CD4-positive, alpha-beta T cell (primary cell): ENCODE measurements around the gene GABRR2. TPM values are rescaled to one million over a fixed set of nuclear protein-coding genes. Genes with fewer than 3 reads are reported as not detected.

ENCODE experiments used
- ATAC-seq: fragments of 200-7000 bp; cut with Tn5 transposase; one replicate; pipeline ENCODE4 v1.10.0; 2022; ENCODE audit warnings: mild to moderate bottlenecking; ENCODE audit not compliant: poor library complexity
- CTCF ChIA-PET: fragments of 350-600 bp; sonication (Branson Sonifier 250); formaldehyde crosslinking; loops from one replicate; lab custom pipeline; 2021; ENCODE audit warnings: antibody characterized with exemption, inconsistent platforms; lab: Charles Lee
- POLR2A ChIA-PET: fragments of 350-600 bp; sonication (Branson Sonifier 250); formaldehyde crosslinking; loops from one replicate; lab custom pipeline; 2021; ENCODE audit warnings: antibody characterized with exemption, inconsistent platforms; lab: Charles Lee
- DNase-seq, 14 experiments: peaks; one replicate each; pipeline ENCODE4 v3.0.0-alpha.2; 2013 to 2020; ENCODE audit warnings: mixed read lengths in 2 of 14
- H3K27ac ChIP-seq, 2 donors: one replicate each; pipeline versions ENCODE4 v1.5.1 to v1.7.0; 2013; ENCODE audit warnings: low read length in 2 of 2, low read depth in 1 of 2, mild to moderate bottlenecking in 1 of 2
- H3K27me3 ChIP-seq, 2 experiments: 1 replicate in 1 of 2; 2 replicates in 1 of 2; pipeline versions ENCODE4 v1.6.1 to v1.7.0; 2013; ENCODE audit warnings: low read length in 2 of 2, control low read depth in 1 of 2, mild to moderate bottlenecking in 1 of 2, moderate library complexity in 1 of 2; ENCODE audit not compliant: insufficient read depth in 2 of 2, control insufficient read depth in 1 of 2
- H3K36me3 ChIP-seq: one replicate; pipeline ENCODE4 v1.6.1; 2013; ENCODE audit warnings: low read length, control low read depth; ENCODE audit not compliant: insufficient read depth
- H3K4me1 ChIP-seq: one replicate; pipeline ENCODE4 v1.6.1; 2013; ENCODE audit warnings: low read length, control low read depth; ENCODE audit not compliant: insufficient read depth
- H3K4me3 ChIP-seq: one replicate; pipeline ENCODE4 v1.5.1; 2013; ENCODE audit warnings: mild to moderate bottlenecking, low read length, moderate library complexity
- H3K9me3 ChIP-seq, 2 experiments: 1 replicate in 1 of 2; 2 replicates in 1 of 2; pipeline versions ENCODE4 v1.6.1 to v1.7.0; 2013; ENCODE audit warnings: low read length in 2 of 2, mild to moderate bottlenecking in 2 of 2, control low read depth in 1 of 2, moderate library complexity in 1 of 2; ENCODE audit not compliant: control insufficient read depth in 1 of 2, insufficient read depth in 1 of 2
- H3K27ac Mint-ChIP-seq: one replicate; pipeline ENCODE4 v1.8.0; 2020; ENCODE audit warnings: mixed read lengths
- H3K27me3 Mint-ChIP-seq: one replicate; pipeline ENCODE4 v1.8.0; 2021; ENCODE audit warnings: mixed read lengths
- H3K36me3 Mint-ChIP-seq: one replicate; pipeline ENCODE4 v1.8.0; 2021; ENCODE audit warnings: low read depth, mixed read lengths
- H3K4me1 Mint-ChIP-seq: one replicate; pipeline ENCODE4 v1.8.0; 2021; ENCODE audit warnings: low read depth, mixed read lengths
- H3K4me3 Mint-ChIP-seq: one replicate; pipeline ENCODE4 v1.8.0; 2020; ENCODE audit warnings: mild to moderate bottlenecking, mixed read lengths
- H3K9me3 Mint-ChIP-seq: one replicate; pipeline ENCODE4 v1.8.0; 2020; ENCODE audit warnings: mixed read lengths
- intact Hi-C, 2 experiments: fragments of 100-400 bp; cut with DNase I in 1 of 2; cut with micrococcal nuclease in 1 of 2; formaldehyde crosslinking; loops; one replicate each; pipeline versions ENCODE4 v1.15.1 to v1.9.0; 2023 to 2025; cut with DNase I, micrococcal nuclease
- total RNA-seq, 174 experiments: library from RNA in 2 of 174; stranded (reverse) in 2 of 174; gene quantifications; one replicate each; pipeline ENCODE4 v1.2.3 and lab custom pipeline; 2021 to 2026
- TF ChIP-seq, protein P1 (sequence below): fragments of 200-600 bp; IDR thresholded peaks from one replicate; pipeline ENCODE4 v1.8.0; 2022; ENCODE audit warnings: antibody characterized with exemption, mild to moderate bottlenecking

GABRR2 gene
- total RNA-seq, 2 experiments from 2014 or later, result 0.47 to 0.49 TPM

GRCh38 chr6:89244241-89244985 lies 70.7 kb downstream of the GABRR2 start:
- Histone ChIP-seq H3K9me3 (no peaks in the 10 kb centered on the region), H3K4me3 (no peak overlapping the region), H3K4me1 (peaks cover 7% of the 10 kb centered on the region), H3K27ac (no peak overlapping the region), H3K36me3 (no peaks in the 10 kb centered on the region), H3K27me3 (no peaks in the 10 kb centered on the region)
- ChIA-PET CTCF (no interaction called here), POLR2A (interaction anchor here (1.2 kb wide), 1 partner anchor 261 kb away, joined by 3 read pairs; no protein-coding TSS in a partner anchor)
- peaks cover 16% of the 10 kb centered on the region for H3K4me1 Mint-ChIP-seq
- TF ChIP-seq, protein P1, sequence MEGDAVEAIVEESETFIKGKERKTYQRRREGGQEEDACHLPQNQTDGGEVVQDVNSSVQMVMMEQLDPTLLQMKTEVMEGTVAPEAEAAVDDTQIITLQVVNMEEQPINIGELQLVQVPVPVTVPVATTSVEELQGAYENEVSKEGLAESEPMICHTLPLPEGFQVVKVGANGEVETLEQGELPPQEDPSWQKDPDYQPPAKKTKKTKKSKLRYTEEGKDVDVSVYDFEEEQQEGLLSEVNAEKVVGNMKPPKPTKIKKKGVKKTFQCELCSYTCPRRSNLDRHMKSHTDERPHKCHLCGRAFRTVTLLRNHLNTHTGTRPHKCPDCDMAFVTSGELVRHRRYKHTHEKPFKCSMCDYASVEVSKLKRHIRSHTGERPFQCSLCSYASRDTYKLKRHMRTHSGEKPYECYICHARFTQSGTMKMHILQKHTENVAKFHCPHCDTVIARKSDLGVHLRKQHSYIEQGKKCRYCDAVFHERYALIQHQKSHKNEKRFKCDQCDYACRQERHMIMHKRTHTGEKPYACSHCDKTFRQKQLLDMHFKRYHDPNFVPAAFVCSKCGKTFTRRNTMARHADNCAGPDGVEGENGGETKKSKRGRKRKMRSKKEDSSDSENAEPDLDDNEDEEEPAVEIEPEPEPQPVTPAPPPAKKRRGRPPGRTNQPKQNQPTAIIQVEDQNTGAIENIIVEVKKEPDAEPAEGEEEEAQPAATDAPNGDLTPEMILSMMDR, result no peak
- no peaks in the 10 kb centered on the region for H3K9me3 Mint-ChIP-seq
- ATAC-seq (no peak), DNase-seq (no peak)
- H3K27me3 Mint-ChIP-seq, result peaks cover 8% of the 10 kb centered on the region
- no peaks in the 10 kb centered on the region for H3K36me3 Mint-ChIP-seq
- H3K4me3 Mint-ChIP-seq, result no peak overlapping the region
- H3K27ac Mint-ChIP-seq, result no peak overlapping the region
- intact Hi-C loops, result loop anchor here in 1 of 2 experiments (5.0 kb wide), 1 partner anchor 122 kb away; no protein-coding TSS in a partner anchor

DNA sequence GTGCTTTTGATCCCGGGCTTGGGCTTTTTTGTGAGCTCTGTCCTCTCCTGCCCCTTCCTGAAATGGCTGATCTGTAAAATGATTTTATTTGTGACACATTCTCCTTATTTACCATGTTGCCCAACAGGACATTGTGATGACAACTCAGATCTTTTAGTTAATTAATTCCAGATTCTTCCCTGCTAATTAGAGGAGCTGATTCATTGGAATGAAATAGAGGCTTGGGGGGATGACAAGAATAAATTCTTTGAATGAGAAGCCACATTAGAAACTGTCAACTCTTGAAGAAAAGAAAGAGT lies 71.8 kb downstream of the GABRR2 start:
- intact Hi-C loops, result loop anchor here in 1 of 2 experiments (1.0 to 5.0 kb wide), 2 partner anchors 121 to 261 kb away; no protein-coding TSS in a partner anchor

GRCh38 chr6:89242574-89243330 lies 72.3 kb downstream of the GABRR2 start:
- ChIA-PET POLR2A (no interaction called here), CTCF (interaction anchor here (3.1 kb wide), 1 partner anchor 259 kb away, joined by 16 read pairs; no protein-coding TSS in a partner anchor)
- no peaks in the 10 kb centered on the region for H3K9me3 ChIP-seq
- H3K27ac ChIP-seq, result no peak overlapping the region
- peaks cover 13% of the 10 kb centered on the region for H3K4me1 ChIP-seq
- Mint-ChIP-seq H3K4me1 (peaks cover 20% of the 10 kb centered on the region), H3K9me3 (no peaks in the 10 kb centered on the region), H3K27me3 (peaks cover 8% of the 10 kb centered on the region), H3K27ac (no peak overlapping the region), H3K36me3 (no peaks in the 10 kb centered on the region), H3K4me3 (no peak overlapping the region)
- no peaks in the 10 kb centered on the region for H3K27me3 ChIP-seq
- TF ChIP-seq, protein P1, result peak; percentile 38
- peak in 4 of 14 experiments; percentile 11 to 54 (median 49) for DNase-seq
- no peak overlapping the region for H3K4me3 ChIP-seq
- ATAC-seq, result peak; percentile 34
- no peaks in the 10 kb centered on the region for H3K36me3 ChIP-seq
- intact Hi-C loops, result loop anchor here (1.0 to 5.0 kb wide), 2 partner anchors 120 to 260 kb away; no protein-coding TSS in a partner anchor

More for the DNA sequence above, 71.8 kb downstream of the GABRR2 start:
- CTCF ChIA-PET, result no interaction called here
- H3K27me3 Mint-ChIP-seq, result peaks cover 8% of the 10 kb centered on the region
- H3K4me1 Mint-ChIP-seq, result peaks cover 20% of the 10 kb centered on the region
- Histone ChIP-seq H3K9me3 (no peaks in the 10 kb centered on the region), H3K27ac (no peak overlapping the region), H3K27me3 (no peaks in the 10 kb centered on the region), H3K36me3 (no peaks in the 10 kb centered on the region), H3K4me3 (no peak overlapping the region), H3K4me1 (peaks cover 13% of the 10 kb centered on the region)
- H3K9me3 Mint-ChIP-seq, result no peaks in the 10 kb centered on the region
- H3K27ac Mint-ChIP-seq, result no peak overlapping the region
- POLR2A ChIA-PET, result interaction anchor here (1.2 kb wide), 1 partner anchor 260 kb away, joined by 3 read pairs; no protein-coding TSS in a partner anchor
- DNase-seq (no peak), ATAC-seq (no peak)
- TF ChIP-seq, protein P1, result no peak
- no peak overlapping the region for H3K4me3 Mint-ChIP-seq
- H3K36me3 Mint-ChIP-seq, result no peaks in the 10 kb centered on the region
